GM23248 (cell line): Measurements from ENCODE around the gene ELMO1.

ENCODE experiments used
- EZH2 ChIP-seq: fragments of 200-600 bp; sonication (generic); IDR thresholded peaks from 2 replicates; pipeline ENCODE4 v1.6.1; 2018; ENCODE audit warnings: antibody characterized with exemption, mild to moderate bottlenecking; ENCODE audit not compliant: insufficient read depth, poor library complexity, severe bottlenecking
- EZH2phosphoT487 ChIP-seq: fragments of 200-600 bp; sonication (generic); IDR thresholded peaks from 2 replicates; pipeline ENCODE4 v1.6.1; 2018; ENCODE audit warnings: antibody characterized with exemption, moderate library complexity, mild to moderate bottlenecking, low read depth; ENCODE audit not compliant: insufficient read depth

DNA sequence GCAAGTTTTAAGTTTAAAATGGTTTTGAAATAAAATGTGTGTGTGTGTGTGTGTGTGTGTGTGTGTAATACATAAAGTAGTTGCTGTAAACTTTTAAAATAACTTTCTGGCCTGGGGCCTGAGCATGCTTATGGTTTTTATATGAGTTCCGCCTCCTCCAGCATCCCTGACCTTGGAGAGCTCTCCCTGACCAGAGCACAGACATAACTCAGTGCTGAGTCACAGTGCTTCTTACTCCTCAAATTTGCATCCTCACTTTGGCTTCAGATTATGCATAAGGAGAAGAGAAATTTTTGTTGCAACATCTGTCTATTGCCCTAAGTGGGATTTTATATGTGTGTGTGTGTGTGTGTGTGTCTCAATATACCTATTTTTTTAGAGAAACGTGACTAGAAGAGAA is 200.8 kb downstream of the ELMO1 start:
- TF ChIP-seq EZH2 (no peak), EZH2phosphoT487 (no peak)
